T-helper 2 cell treated with Interferon-gamma antibody and Interleukin-4, amounts not matched to agents 100 ng/mL and 5 ng/mL, for 36 hours (primary cell): Measurements from ENCODE around the gene HCN1. TPM values are rescaled to one million over a fixed set of nuclear protein-coding genes. Genes with fewer than 3 reads are reported as not detected.

ENCODE experiments used
- intact Hi-C: fragments of 100-400 bp; cut with micrococcal nuclease; formaldehyde crosslinking; loops from one replicate; pipeline ENCODE4 v1.15.1; 2023
- total RNA-seq: library from RNA; stranded (reverse); gene quantifications from 2 replicates; pipeline ENCODE4 v1.2.3, GENCODE V29; 2022

The HCN1 gene
- total RNA-seq, 1 donor from 2014 or later: not detected

- intact Hi-C loops: no loop called here
Observed at GRCh38 chr5:45295231-45295630, 400.9 kb downstream of the HCN1 start.

DNA sequence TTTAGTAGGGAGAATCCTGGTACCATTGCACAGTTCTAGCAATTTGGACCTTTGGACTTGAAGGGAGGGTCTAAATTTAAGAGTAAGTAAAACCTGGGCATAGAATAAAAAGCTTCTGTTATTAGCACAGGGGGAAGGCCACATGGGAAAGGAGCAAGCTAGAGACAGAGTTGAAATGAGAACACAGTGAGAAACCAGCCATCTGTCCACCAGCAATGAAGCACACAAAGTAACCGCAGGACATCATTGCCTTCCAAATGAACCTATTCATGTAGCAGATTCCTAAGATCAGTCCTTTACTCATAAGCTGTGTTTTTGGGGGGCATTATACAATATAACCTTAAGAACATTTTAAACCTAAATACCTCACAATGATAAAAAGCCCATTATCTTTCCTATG is 407.4 kb downstream of the HCN1 start:
- intact Hi-C loops: no loop called here

DNA sequence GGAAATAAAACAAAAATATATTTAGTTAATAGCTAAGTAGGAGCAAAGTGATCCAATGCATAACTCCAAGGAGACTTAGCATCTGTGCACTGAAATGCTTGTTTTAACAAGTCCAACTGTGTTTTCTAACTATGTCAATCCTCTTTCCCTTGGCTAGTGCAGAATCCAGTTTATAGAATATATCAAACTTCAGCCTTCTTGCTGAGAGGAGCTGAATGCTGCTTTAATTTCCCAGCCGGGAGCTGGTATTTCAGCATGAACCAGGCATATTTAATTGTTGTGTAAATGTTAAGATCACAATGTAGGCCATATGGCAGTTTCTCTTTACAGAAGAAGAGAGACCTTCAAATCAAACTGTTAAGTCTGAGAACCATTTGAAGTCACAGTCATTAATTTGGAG is 411.7 kb downstream of the HCN1 start:
- intact Hi-C loops: no loop called here

DNA sequence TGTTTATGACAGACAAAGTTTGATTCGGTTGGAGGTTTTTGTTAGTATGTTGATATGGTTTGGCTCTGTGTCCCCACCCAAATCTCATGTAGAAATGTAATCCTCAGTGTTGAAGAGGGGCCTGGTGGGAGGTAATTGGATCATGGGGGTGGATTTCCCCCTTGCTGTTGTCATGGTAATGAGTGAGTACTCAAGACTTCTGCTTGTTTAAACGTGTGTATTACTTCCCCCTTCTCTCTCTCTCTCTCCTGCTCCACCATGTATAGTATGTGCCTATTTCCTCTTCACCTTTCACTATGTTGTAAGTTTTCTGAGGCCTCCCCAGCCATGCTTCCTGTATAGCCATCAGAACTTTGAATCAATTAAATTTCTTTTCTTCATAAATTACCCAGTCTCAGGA is 415.1 kb downstream of the HCN1 start:
- intact Hi-C loops: no loop called here

GRCh38 chr5:45279109-45279508 is 417.1 kb downstream of the HCN1 start:
- intact Hi-C loops: no loop called here

DNA sequence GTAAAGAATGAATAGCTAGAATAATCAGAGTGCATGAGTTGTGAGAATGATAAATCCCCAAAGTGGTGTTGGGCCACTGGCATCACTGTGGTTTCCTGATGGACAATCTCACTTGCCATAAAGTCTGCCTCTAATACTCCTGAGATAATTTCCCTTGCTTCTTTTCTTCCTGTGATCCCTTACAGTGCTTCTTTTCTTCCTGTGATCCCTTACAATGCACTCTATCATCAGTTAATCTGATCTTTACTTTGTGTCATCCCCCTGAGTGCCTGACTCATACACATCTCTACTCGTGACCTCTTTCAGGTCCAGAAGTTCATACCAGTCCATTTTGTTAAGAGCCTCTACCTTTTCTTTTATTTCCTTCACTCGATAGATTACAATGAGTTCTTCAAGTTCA is 418.3 kb downstream of the HCN1 start:
- intact Hi-C loops: no loop called here

GRCh38 chr5:45274241-45274640 is 421.9 kb downstream of the HCN1 start:
- intact Hi-C loops: no loop called here

DNA sequence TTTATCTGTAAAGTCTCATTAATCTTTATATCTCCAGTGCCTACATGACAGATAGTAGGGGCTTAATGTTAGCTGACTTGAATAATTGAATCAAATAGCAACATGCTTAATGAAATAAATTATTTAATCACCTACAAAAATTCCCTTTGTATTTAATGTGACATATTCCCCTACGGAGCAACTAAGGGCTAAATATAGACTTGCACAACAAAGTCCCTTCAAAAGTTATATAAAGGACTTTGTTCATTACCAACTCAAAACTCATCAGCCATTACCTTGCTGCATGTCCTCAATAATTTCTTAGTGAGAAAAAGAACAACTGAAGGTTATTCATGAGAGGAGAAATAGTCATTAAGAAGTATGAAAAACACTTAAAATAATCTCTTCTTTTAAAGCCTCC is 424.6 kb downstream of the HCN1 start:
- intact Hi-C loops: no loop called here

- intact Hi-C loops: no loop called here
Observed at GRCh38 chr5:45264447-45264846, 431.7 kb downstream of the HCN1 start.

DNA sequence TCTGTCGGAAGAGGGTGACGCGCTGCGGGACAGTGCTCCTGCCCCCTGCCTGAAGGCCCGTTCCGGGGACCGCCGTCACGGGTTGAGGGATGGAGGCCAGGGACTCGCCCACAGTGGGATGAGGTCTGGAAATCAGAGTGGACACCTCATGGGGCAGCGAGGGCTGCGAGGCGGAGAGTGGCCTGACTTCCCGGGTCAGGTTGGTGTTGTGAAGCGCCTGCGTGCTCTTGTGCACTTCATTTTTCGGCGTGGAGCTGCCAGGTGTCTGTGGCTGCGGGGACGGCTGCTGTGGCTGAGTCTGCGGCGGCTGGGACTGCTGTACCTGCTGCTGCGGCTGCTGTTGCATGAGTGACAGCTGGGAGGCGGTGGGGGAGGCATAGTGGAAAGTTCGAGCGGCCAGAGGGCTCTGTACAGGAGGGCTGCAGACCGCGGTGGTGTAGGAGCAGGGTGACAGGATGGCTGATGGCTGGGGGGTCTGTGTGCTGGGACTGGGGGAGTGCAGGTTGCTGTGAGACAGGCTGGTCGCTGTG is 434.1 kb downstream of the HCN1 start:
- intact Hi-C loops: no loop called here

DNA sequence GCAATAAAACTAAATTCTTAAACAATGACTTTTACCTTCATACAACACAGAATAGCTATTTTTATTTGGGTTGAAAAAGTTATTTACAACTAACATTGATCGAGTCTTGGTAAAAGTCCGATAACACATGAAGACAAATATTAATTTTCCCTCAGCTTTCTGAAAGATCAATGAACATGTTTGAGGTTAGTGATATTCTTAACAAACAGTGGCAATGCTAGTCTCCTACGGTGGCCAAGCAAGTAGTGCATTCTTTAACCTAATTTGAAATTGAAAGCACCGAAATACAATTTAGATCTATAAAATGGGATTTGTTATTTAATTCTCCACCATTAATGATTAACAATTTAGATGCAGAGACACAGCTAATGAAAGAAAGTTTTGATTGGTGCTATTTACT is 435.1 kb downstream of the HCN1 start:
- intact Hi-C loops: no loop called here

DNA sequence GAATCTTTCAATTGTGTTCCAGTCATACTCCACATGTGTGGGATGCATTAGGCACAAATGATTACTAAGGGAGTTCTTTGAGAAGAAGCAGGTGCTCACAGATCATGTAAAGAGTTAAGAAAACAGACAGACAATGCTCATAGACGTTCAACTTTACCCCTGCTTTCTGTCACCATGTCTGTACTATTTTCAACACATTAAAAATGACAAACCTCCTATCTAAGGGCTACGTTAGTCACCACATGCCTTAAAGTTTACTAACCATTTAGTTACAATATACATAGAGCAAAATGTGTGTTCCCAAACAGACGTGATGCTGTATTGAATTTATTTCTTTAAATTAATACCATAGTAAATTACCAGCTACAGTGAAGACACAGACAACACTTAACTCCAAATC is 435.9 kb downstream of the HCN1 start:
- intact Hi-C loops: no loop called here

DNA sequence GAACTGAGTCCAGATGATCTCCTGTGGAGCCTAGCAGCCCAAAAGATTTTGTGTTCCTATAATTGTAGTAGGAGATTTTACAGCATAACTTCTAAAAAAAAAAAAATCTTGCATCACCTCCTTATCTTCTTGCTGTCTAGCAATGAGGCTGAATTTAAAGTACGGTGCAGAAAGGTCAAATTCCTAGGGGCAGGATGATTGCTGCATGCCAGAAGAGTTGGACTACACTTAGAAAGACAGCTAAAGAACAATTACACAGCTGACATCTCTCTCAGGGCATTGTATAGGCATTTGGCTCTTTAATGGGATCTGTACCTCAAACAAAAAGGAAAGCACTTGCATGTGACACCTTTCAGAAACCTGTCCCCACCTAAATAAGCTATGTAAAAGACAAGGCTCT is 443.2 kb downstream of the HCN1 start:
- intact Hi-C loops: no loop called here

DNA sequence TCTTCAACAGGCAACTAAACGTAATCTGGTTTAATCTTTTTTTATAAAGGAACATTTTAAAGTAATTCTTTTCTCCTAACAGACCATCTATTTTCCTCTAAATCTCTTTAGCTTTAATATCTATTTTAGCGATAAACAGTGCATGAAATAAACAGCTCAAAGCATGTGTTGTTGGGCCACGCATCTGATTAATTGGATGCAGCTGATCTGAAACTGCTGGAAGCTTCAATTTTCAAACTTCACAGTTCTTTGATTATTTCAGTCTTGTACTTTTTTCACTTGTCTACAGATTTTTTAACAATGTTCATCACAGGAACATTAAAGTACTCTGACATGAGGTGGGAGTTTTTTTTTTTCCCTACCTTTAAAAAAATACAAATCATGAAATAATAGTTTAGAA is 443.6 kb downstream of the HCN1 start:
- intact Hi-C loops: no loop called here

DNA sequence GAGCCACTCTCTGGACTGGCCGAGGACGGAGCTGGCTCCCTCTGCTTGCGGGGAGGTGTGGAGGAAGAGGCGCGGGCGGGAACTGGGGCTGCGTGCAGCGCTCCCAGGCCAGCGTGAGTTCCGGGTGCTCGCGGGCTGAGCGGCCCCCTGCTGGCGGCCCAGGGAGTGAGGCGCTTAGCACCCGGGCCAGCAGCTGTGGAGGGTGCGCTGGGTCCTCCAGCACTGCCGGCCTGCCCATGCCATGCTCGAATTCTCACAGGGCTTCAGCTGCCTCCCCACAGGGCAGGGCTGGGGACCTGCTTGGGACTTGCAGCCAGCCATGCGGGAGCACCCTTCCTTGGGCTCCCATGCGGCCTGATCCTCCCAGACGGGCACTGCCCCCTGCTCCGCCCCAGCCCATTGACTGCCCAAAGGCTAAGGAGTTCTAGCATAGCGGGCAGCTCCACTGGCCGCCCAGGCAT is 470.6 kb downstream of the HCN1 start:
- intact Hi-C loops: no loop called here

DNA sequence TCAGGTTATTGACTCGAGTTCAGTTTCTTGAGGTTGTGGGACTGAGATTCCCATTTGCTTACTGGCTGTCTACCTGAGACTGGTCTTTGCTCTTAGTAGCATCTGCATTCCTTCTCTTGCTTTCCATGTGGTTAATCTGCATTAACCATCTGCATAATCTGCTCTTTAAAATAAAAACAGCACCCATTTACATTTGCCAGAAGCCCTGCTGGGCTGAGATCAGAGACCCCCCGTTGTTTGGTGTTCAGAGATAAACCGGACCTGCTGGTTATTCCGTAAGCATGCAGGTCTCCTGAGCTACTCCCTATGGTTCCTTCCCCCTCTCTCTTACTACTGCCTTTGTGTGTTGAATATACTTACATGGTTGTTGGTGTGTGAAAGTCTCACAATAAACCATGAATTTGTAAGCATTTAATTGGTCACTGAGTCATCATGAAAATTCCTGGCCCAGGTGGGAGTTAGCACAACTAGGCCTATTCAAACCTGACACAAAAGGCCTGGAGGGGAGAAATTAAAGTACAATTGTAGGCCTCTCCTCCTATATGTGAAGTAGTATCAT is 490.7 kb downstream of the HCN1 start:
- intact Hi-C loops: no loop called here
